Measurements from ENCODE around the gene DAW1. TPM values are rescaled to one million over a fixed set of nuclear protein-coding genes. Genes with fewer than 3 reads are reported as not detected.

Gene DAW1
- total and polyA plus RNA-seq, 10 of the 15 experiments (the other 5 are each of a cell fraction or from before 2014, with no cell fraction given) = 0.04 TPM; not detected in 9

DNA sequence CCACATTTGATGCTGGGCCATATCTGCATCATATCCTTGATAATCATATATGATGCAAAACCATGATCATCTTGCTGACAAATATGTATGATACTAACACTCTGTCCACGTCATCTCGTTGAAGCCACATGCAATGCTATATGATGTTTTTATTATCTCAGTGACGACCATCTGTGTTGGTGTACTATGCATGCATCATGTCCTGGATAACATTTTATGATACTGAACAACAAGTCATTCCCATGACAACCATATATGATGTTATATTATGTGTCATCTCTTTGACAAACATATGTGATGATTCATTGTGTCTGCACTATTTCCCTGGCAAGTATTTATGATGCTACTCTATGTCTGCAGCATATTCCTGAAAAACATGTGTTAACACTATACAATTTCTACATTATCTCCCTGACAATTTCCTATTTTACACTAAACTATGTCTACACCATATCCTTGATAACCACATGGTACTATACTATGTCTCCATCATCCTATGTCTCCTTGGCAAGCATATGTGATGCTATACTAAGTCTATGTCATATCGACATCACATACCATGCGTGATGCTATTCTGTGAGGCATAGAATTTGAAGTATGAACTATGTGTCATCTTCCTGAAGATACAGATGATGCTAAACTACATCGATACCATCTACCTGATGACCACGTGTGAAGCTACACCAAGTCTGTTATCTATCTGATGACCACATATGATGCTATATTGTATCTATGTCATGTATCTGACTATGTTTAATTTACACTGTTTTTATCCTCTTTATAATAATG lies 37.0 kb downstream of the DAW1 start:
- H3K4me1 ChIP-seq (ENCODE audit: control insufficient read depth, insufficient read depth, low read length) = no peaks in the 10 kb centered on the region
- H3K4me3 ChIP-seq = no peak overlapping the region
- ChIA-PET POLR2A (no interaction called here), SMC1A (ENCODE audit: uncharacterized antibody, unreplicated experiment) (no interaction called here), RAD21 (ENCODE audit: unreplicated experiment) (no interaction called here), CTCF (no interaction called here)
- 28% methylated on average over 7 of the region's 7 CpGs for WGBS (ENCODE audit: insufficient coverage, insufficient replicate concordance, low lambda C conversion rate, missing lambda C conversion rate)
- no peak for ATAC-seq
- no peaks in the 10 kb centered on the region for H3K9me3 ChIP-seq (replicated peaks; ENCODE audit: control insufficient read depth, insufficient read depth, low read length)
- H2AFZ ChIP-seq (ENCODE audit: control insufficient read depth, low read depth, low read length) = no peak overlapping the region
- H3K36me3 ChIP-seq (ENCODE audit: control insufficient read depth in 2 of 2, insufficient read depth in 2 of 2, low read length in 1 of 2) = no peaks in the 10 kb centered on the region
- DNase-seq (ENCODE audit: low read depth, low spot score) = no peak
- H3K27me3 ChIP-seq (replicated peaks in 1 of 2; ENCODE audit: control insufficient read depth in 2 of 2, insufficient read depth in 2 of 2, low read length in 1 of 2) = no peaks in the 10 kb centered on the region
- H3K27ac ChIP-seq (ENCODE audit: control insufficient read depth, insufficient read depth) = no peak overlapping the region
- no peak overlapping the region for H3K9ac ChIP-seq (ENCODE audit: control insufficient read depth, insufficient read depth, low read length)
- H3K79me2 ChIP-seq (ENCODE audit: control insufficient read depth, insufficient read depth, low read length) = no peaks in the 10 kb centered on the region
- TF ChIP-seq NFIC (IDR thresholded peaks at IDR 0.05; ENCODE audit: low read depth, low read length) (no peak), RAD51 (IDR thresholded peaks at IDR 0.05) (no peak), CHD1 (IDR thresholded peaks at IDR 0.05; ENCODE audit: low read depth, low read length) (no peak), HDAC6 (IDR thresholded peaks at IDR 0.05; ENCODE audit: unreplicated experiment) (no peak), ZNF217 (IDR thresholded peaks at IDR 0.05) (no peak), IKZF1 (conservative IDR thresholded peaks at IDR 0.05) (no peak), TARDBP (IDR thresholded peaks at IDR 0.05; ENCODE audit: borderline replicate concordance) (no peak), POLR2AphosphoS5 (IDR thresholded peaks at IDR 0.05; ENCODE audit: low read length) (no peak), NR2C2 (IDR thresholded peaks at IDR 0.05; ENCODE audit: borderline replicate concordance, control insufficient read depth, insufficient read length, low read depth) (no peak), ZNF207 (IDR thresholded peaks at IDR 0.05; ENCODE audit: borderline replicate concordance) (no peak), SMARCA5 (IDR thresholded peaks at IDR 0.05) (no peak), BACH1 (IDR thresholded peaks at IDR 0.05; ENCODE audit: borderline replicate concordance) (no peak), TCF12 (IDR thresholded peaks at IDR 0.05; ENCODE audit: low read depth, low read length) (no peak), RFX5 (IDR thresholded peaks at IDR 0.05; ENCODE audit: low read depth, low read length) (no peak), TBL1XR1 (IDR thresholded peaks at IDR 0.05; ENCODE audit: low read depth, low read length) (no peak), CHD2 (IDR thresholded peaks at IDR 0.05; ENCODE audit: borderline replicate concordance, low read depth, low read length) (no peak)
- TF ChIP-seq, protein P1, sequence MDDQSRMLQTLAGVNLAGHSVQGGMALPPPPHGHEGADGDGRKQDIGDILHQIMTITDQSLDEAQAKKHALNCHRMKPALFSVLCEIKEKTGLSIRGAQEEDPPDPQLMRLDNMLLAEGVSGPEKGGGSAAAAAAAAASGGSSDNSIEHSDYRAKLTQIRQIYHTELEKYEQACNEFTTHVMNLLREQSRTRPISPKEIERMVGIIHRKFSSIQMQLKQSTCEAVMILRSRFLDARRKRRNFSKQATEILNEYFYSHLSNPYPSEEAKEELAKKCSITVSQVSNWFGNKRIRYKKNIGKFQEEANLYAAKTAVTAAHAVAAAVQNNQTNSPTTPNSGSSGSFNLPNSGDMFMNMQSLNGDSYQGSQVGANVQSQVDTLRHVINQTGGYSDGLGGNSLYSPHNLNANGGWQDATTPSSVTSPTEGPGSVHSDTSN (IDR thresholded peaks at IDR 0.05; ENCODE audit: insufficient replicate concordance, low read depth, low read length) = no peak
- intact Hi-C loops (cut with micrococcal nuclease; ENCODE audit: unreplicated experiment) = no loop called here
- in situ Hi-C loops (cut with MboI) = no loop called here
- FAIRE-seq = no peak
- H4K20me1 ChIP-seq (ENCODE audit: control insufficient read depth, insufficient read depth) = no peaks in the 10 kb centered on the region
- H3K4me2 ChIP-seq (ENCODE audit: control insufficient read depth, insufficient read depth) = no peak overlapping the region
- BruUV-seq (replicated peaks) = no TSS peak

All from GM12878 (cell line).